HEK293 (cell line): ENCODE results near the gene TTLL9.
A peak's percentile ranks its signal among the peaks of the same experiment; 100 is the strongest.

Source experiments
- CTCF ChIA-PET: fragments of 350-600 bp; formaldehyde crosslinking; extraction: SDS; loops from one replicate; lab custom pipeline; 2021; ENCODE audit warnings: antibody characterized with exemption; lab: Yijun Ruan, JAX
- POLR2A ChIA-PET: fragments of 300-600 bp; formaldehyde crosslinking; extraction: SDS; loops from one replicate; lab custom pipeline; 2020; ENCODE audit warnings: antibody characterized with exemption, inconsistent platforms; lab: Yijun Ruan, JAX
- H3K27ac ChIP-seq: fragments of 200-500 bp; sonication (Bioruptor generic); 2 replicates; pipeline ENCODE4 v1.5.1; 2014; ENCODE audit warnings: low read depth, low read length, control low read depth, inconsistent platforms; ENCODE audit errors: extremely low read depth
- H3K36me3 ChIP-seq, 2 experiments: fragments of 200-500 bp in 1 of 2; sonication (Bioruptor generic) in 1 of 2; 1 replicate in 1 of 2; 2 replicates in 1 of 2; pipeline ENCODE4 v1.5.1; 2014 to 2017; ENCODE audit warnings: inconsistent platforms in 2 of 2, low read length in 2 of 2; ENCODE audit not compliant: control insufficient read depth in 2 of 2, insufficient read depth in 1 of 2
- H3K4me1 ChIP-seq: fragments of 200-500 bp; sonication (Bioruptor generic); 2 replicates; pipeline ENCODE4 v1.5.1; 2014; ENCODE audit warnings: mild to moderate bottlenecking, low read length, inconsistent platforms; ENCODE audit not compliant: control insufficient read depth, insufficient read depth
- H3K4me3 ChIP-seq: 2 replicates; pipeline ENCODE4 v1.5.1; 2011; ENCODE audit warnings: low read depth, mild to moderate bottlenecking, control low read depth, low read length, moderate library complexity
- H3K9me3 ChIP-seq: fragments of 200-500 bp; sonication (Bioruptor generic); 2 replicates; pipeline ENCODE4 v1.5.1; 2014; ENCODE audit warnings: low read depth, low read length, inconsistent platforms; ENCODE audit not compliant: control insufficient read depth, insufficient read depth
- EGR2 ChIP-seq: fragments of 450-650 bp; formaldehyde crosslinking; IDR thresholded peaks from 2 replicates; pipeline ENCODE4 v1.5.1; 2016; ENCODE audit warnings: low read depth, missing biosample characterization, missing genetic modification characterization
- HOXD13 ChIP-seq: sonication (generic); formaldehyde crosslinking; IDR thresholded peaks from 2 replicates; pipeline ENCODE4 v1.8.0; 2022; ENCODE audit warnings: missing genetic modification reagents, borderline replicate concordance
- IKZF3 ChIP-seq: fragments of 450-650 bp; IDR thresholded peaks from 2 replicates; pipeline ENCODE4 v1.5.0; 2018; ENCODE audit warnings: missing biosample characterization, mild to moderate bottlenecking, missing genetic modification characterization, moderate library complexity
- KLF8 ChIP-seq: fragments of 450-650 bp; formaldehyde crosslinking; IDR thresholded peaks from 2 replicates; pipeline ENCODE4 v1.5.1; 2016; ENCODE audit warnings: missing biosample characterization, missing genetic modification characterization
- MEIS1 ChIP-seq: sonication (generic); formaldehyde crosslinking; IDR thresholded peaks from 2 replicates; pipeline ENCODE4 v1.8.1; 2022; ENCODE audit warnings: missing genetic modification reagents, mild to moderate bottlenecking, borderline replicate concordance
- PRDM1 ChIP-seq: fragments of 450-650 bp; formaldehyde crosslinking; IDR thresholded peaks from 2 replicates; pipeline ENCODE4; 2016; ENCODE audit warnings: missing biosample characterization, missing genetic modification characterization
- ZNF184 ChIP-seq: fragments of 450-650 bp; IDR thresholded peaks from 2 replicates; pipeline ENCODE4 v1.5.1; 2018; ENCODE audit warnings: missing biosample characterization, mild to moderate bottlenecking, missing genetic modification characterization
- ZNF19 ChIP-seq: fragments of 450-650 bp; formaldehyde crosslinking; IDR thresholded peaks from 2 replicates; pipeline ENCODE4; 2016; ENCODE audit warnings: missing biosample characterization, missing genetic modification characterization, low read depth
- ZNF530 ChIP-seq: fragments of 450-650 bp; formaldehyde crosslinking; IDR thresholded peaks from 2 replicates; pipeline ENCODE4 v1.5.1; 2016; ENCODE audit warnings: low read depth, missing biosample characterization, missing genetic modification characterization
- ZNF558 ChIP-seq: fragments of 450-650 bp; formaldehyde crosslinking; IDR thresholded peaks from 2 replicates; pipeline ENCODE4 v1.5.1; 2016; ENCODE audit warnings: missing biosample characterization, missing genetic modification characterization
- ZNF791 ChIP-seq: fragments of 450-650 bp; formaldehyde crosslinking; IDR thresholded peaks from 2 replicates; pipeline ENCODE4 v1.5.1; 2016; ENCODE audit warnings: missing biosample characterization, missing genetic modification characterization
- TF ChIP-seq, protein P1 (sequence below): fragments of 450-650 bp; formaldehyde crosslinking; IDR thresholded peaks from 2 replicates; pipeline ENCODE4 v1.5.1; 2016; ENCODE audit warnings: missing biosample characterization, missing genetic modification characterization
- TF ChIP-seq, protein P2 (sequence below): fragments of 450-650 bp; formaldehyde crosslinking; IDR thresholded peaks from 2 replicates; pipeline ENCODE4; 2016; ENCODE audit warnings: missing biosample characterization, missing genetic modification characterization

Gene TTLL9

DNA sequence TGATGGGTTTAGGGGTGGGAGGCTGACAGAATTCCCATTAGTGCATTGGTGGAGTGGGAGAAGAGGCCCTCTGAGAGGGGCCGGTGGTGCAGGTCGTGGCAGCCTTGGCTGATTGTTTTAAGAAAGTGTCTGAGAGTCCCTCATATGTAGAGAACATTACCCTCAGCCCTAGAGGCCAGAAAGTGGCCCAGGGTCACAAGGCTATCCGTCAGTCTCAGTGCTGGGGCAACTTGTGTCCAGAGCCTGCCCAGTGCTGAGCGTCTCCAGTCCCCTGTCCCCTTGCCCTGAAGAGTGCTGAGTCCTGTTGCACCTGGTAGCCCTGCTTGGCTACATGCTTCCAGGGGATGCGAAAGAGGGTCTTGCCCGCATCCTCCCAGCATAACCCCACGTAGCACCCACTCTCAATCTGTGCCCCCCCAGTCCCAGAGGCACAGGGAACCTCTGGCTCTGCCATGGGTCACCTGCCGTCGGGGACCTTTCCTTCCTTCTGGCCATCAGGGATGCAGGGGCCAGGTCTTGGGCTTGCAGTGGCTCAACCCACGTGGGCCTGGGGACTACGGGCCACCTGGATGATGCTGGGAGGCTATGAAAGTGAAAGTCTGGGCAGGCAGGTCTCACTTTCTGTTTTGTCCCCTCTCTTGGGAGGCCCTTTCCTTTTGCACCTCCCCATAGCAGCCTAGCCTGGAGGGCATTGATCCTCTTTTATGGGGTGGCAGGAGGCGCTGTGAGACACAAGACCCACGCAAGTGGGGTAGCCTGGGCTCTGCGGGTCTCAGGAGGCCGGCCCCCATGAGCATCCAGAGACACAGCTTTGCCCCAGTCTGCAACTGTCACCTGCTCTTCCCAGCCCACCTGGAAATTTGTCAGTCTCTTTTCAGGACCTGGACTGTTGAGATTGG, 12.3 kb upstream of the TTLL9 start:
- H3K36me3 ChIP-seq: no peaks in the 10 kb centered on the region
- no peaks in the 10 kb centered on the region for H3K9me3 ChIP-seq
- POLR2A ChIA-PET: no interaction called here
- TF ChIP-seq IKZF3 (tag by site-specific recombination) (no peak), PRDM1 (tag by site-specific recombination) (peak; percentile 65)
- CTCF ChIA-PET: interaction anchor here (3.5 kb wide), 1 partner anchor 94 kb away, joined by 16 read pairs; the partner anchor contains the start of gene PDRG1
- no peak overlapping the region for H3K4me3 ChIP-seq
- H3K4me1 ChIP-seq: 0 out of 2 replicates have a peak, but pooled peaks cover 2% of the 10 kb centered on the region
- H3K27ac ChIP-seq: no peak overlapping the region

DNA sequence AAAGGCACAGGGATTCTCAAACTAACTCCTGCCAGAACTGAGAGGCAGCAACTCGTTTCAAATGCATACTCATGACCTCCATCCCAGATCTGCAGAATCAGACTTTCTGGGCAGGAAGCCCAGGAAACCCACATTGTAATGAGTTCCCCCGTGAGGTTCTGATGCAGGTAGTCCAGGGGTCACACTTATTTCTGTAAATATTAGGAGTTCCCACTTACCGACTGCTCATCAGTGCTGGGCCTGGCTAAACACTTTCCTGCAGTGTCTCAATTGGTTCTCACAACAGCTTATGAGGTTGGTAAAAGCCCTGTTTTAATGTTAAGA, 11.7 kb upstream of the TTLL9 start:
- H3K9me3 ChIP-seq: no peaks in the 10 kb centered on the region
- ChIA-PET CTCF (interaction anchor here (0.5 to 3.5 kb wide), 2 partner anchors 25 to 93 kb away, joined by 4 to 16 read pairs; partner anchors contain the start of gene PDRG1), POLR2A (interaction anchor here (0.6 kb wide), 1 partner anchor 160 kb away, joined by 3 read pairs; no protein-coding TSS in a partner anchor)
- TF ChIP-seq ZNF184 (tag by site-specific recombination) (no peak), ZNF19 (tag by site-specific recombination) (no peak), ZNF791 (tag by site-specific recombination) (no peak)
- 0 out of 2 replicates have a peak, but pooled peaks cover 2% of the 10 kb centered on the region for H3K4me1 ChIP-seq
- no peak overlapping the region for H3K27ac ChIP-seq
- H3K4me3 ChIP-seq: no peak overlapping the region
- no peaks in the 10 kb centered on the region for H3K36me3 ChIP-seq

DNA sequence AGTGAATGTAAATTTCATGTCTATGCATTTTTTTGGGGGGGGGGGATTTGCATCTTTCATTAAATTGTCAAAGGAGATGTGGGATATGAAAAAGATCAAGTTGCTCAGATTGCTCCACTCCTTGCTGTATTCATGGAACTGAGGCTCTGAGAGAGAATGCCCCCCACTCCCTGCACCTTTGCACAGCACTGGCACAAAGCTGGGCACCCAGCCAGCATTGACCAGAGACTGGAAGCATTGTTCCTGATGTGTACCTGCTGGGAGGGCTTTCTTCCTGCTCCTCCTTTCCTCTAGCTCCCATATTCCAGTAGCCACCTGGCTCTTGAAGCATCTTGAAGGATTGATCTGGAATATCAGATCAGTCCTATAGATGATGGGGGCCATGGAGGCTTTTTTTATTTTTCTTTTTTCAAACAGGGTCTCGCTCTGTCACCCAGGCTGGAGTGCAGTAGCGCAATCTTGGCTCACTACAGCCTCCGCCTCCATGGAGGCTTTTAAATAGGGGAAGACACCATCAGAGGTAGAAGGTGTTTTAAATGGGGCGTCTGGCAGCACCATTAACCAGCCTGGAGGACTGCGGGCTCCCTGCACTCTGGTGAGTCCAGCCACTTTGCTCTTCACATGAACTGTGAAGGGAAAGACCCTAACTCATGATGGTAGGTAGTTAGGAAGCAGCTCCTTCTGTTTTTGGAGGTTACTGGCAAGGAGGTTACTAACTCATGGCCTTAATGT, 11.0 kb upstream of the TTLL9 start:
- Histone ChIP-seq H3K36me3 (no peaks in the 10 kb centered on the region), H3K4me1 (0 out of 2 replicates have a peak, but pooled peaks cover 2% of the 10 kb centered on the region), H3K4me3 (no peak overlapping the region), H3K27ac (no peak overlapping the region), H3K9me3 (no peaks in the 10 kb centered on the region)
- ChIA-PET CTCF (interaction anchor here (0.5 to 3.5 kb wide), 4 partner anchors 13 to 178 kb away, joined by 3 to 16 read pairs (median 6); partner anchors contain the start of gene PDRG1), POLR2A (interaction anchor here (0.6 to 1.2 kb wide), 3 partner anchors 74 to 160 kb away, joined by 3 read pairs; partner anchors contain the start of gene PDRG1)
- TF ChIP-seq EGR2 (tag by site-specific recombination) (no peak), ZNF530 (tag by site-specific recombination) (no peak)

DNA sequence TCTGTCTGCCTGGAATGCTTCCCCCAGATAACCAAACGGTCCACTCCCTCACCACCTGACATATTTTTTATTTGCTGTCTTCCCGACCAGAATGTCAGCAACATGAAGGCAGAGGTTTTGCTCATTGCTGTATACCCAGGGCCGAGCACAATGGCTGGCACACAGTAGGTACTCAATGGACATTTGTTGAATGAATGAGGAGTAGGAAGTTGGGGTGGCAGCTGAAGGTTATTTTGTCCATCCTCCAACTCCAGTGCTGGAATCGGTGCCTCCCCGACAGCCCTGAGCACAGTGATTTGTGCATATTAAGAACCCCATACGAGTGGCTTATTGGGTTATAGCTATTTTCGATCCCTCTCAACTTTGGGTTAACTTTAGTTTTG, 10.4 kb upstream of the TTLL9 start:
- no peak overlapping the region for H3K27ac ChIP-seq
- POLR2A ChIA-PET: interaction anchor here (0.6 to 1.2 kb wide), 2 partner anchors 74 to 92 kb away, joined by 3 read pairs; partner anchors contain the start of gene PDRG1
- TF ChIP-seq KLF8 (tag by site-specific recombination): no peak
- TF ChIP-seq HOXD13 (CRISPR knock-in tag): no peak
- TF ChIP-seq, protein P1, sequence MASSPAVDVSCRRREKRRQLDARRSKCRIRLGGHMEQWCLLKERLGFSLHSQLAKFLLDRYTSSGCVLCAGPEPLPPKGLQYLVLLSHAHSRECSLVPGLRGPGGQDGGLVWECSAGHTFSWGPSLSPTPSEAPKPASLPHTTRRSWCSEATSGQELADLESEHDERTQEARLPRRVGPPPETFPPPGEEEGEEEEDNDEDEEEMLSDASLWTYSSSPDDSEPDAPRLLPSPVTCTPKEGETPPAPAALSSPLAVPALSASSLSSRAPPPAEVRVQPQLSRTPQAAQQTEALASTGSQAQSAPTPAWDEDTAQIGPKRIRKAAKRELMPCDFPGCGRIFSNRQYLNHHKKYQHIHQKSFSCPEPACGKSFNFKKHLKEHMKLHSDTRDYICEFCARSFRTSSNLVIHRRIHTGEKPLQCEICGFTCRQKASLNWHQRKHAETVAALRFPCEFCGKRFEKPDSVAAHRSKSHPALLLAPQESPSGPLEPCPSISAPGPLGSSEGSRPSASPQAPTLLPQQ (tag by site-specific recombination): no peak
- TF ChIP-seq, protein P2, sequence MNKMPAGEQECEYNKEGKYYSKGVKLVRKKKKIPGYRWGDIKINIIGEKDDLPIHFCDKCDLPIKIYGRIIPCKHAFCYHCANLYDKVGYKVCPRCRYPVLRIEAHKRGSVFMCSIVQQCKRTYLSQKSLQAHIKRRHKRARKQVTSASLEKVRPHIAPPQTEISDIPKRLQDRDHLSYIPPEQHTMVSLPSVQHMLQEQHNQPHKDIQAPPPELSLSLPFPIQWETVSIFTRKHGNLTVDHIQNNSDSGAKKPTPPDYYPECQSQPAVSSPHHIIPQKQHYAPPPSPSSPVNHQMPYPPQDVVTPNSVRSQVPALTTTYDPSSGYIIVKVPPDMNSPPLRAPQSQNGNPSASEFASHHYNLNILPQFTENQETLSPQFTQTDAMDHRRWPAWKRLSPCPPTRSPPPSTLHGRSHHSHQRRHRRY (tag by site-specific recombination): no peak
- no peak for TF ChIP-seq ZNF558 (tag by site-specific recombination)
- no peak for TF ChIP-seq MEIS1 (CRISPR knock-in tag)
- no peaks in the 10 kb centered on the region for H3K36me3 ChIP-seq
- CTCF ChIA-PET: interaction anchor here (0.6 to 3.5 kb wide), 3 partner anchors 13 to 92 kb away, joined by 4 to 16 read pairs (median 7); partner anchors contain the start of gene PDRG1
- H3K4me3 ChIP-seq: no peak overlapping the region
- H3K4me1 ChIP-seq: 0 out of 2 replicates have a peak, but pooled peaks cover 2% of the 10 kb centered on the region
- no peaks in the 10 kb centered on the region for H3K9me3 ChIP-seq
